Neural progenitor cell (in vitro differentiated cells): ENCODE measurements around the gene MFN1.

Source experiments
- CTCF ChIP-seq: fragments of 200-600 bp; sonication (generic); IDR thresholded peaks from 2 replicates; pipeline ENCODE4 v1.5.1; 2017; ENCODE audit warnings: antibody characterized with exemption, mild to moderate bottlenecking
- EZH2 ChIP-seq: fragments of 200-600 bp; sonication (generic); IDR thresholded peaks from 2 replicates; pipeline ENCODE4 v1.6.1; 2017; ENCODE audit warnings: antibody characterized with exemption, mild to moderate bottlenecking, moderate library complexity

GRCh38 chr3:179432451-179432850 is 84.9 kb downstream of the MFN1 start:
- TF ChIP-seq CTCF (no peak), EZH2 (no peak)
